ENCODE data around the gene ATAD3A.

The ATAD3A gene

DNA sequence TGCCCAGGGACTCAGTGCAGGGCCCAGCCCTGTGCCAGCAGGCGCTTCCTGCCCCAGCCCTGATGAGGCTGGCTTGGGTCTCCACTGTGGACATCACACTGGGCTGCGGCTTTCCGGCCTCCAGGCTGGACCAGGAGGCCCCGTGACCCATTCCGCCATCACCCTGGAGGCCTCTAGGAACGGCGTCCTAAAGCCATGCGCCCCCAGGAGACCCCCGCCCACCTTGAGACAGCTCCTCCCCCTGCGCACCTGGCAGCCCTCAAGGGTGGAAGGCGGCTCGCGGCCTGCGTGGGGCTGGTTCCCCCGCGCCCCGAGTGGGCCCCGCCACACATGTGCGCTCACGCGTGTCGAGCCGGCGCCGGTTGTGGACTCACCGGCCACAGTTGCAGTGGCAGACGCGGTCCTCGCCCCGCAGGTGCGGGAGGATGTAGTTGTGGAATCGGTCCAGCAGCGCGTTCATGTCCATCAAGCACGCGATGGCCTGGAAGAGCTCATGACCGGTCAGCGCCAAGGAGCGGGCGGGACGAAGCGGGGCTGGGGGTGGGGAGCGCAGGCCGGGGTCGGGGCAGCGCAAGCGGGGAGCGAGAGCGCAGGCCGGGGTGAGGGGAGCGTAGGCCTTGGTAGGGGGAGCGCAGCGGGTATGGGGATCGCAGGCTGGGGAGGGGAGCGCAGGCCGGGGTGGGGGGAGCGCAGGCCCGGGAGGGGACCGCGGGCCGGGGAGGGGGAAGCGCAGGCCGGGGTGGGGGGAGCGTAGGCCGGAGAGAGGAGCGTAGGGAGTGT is 27.5 kb downstream of the ATAD3A start:
- no peak for DNase-seq (ENCODE audit: low spot score)

DNA sequence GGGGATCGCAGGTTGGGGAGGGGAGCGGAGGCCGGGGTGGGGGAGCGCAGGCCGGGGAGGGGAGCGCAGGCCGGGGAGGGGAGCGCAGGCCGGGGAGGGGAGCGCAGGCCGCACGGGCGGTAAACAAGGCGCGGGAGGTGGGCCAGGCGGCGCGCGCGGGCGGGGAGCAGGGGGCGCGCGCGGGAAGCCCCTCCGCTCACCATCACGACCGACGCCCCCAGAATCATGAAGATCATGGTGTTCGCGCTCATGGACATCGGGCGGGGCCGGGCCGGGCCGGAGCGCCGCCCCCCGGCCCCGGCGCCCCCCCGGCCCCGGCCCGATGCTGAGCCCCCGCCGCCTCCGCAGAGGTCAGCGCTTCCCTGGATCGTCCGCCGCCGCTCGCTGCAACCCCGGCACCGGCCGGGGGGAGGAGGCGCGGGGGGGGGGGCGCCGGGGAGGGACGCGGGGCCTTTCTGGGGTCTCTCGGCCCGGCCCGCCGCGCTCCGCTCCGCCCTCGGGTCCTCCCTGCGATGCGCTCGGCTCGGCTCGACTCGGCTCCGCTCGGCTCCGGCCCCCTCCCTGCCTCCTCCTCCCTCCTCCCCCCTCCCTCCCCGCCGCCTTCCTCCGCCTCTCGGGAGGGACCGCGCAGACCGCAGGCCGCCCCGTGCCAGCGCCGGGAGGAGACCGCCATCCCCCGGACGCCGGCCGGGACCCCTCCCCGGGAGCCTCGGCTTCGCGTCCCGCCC is 28.3 kb downstream of the ATAD3A start, which contains the start of gene TMEM240:
Gene TMEM240, minus strand, starts transcription at position 535 of the 728 bp plus-strand sequence. Its CDS starts 278 bp downstream, at position 257.
- no peak for DNase-seq (ENCODE audit: low spot score)

DNA sequence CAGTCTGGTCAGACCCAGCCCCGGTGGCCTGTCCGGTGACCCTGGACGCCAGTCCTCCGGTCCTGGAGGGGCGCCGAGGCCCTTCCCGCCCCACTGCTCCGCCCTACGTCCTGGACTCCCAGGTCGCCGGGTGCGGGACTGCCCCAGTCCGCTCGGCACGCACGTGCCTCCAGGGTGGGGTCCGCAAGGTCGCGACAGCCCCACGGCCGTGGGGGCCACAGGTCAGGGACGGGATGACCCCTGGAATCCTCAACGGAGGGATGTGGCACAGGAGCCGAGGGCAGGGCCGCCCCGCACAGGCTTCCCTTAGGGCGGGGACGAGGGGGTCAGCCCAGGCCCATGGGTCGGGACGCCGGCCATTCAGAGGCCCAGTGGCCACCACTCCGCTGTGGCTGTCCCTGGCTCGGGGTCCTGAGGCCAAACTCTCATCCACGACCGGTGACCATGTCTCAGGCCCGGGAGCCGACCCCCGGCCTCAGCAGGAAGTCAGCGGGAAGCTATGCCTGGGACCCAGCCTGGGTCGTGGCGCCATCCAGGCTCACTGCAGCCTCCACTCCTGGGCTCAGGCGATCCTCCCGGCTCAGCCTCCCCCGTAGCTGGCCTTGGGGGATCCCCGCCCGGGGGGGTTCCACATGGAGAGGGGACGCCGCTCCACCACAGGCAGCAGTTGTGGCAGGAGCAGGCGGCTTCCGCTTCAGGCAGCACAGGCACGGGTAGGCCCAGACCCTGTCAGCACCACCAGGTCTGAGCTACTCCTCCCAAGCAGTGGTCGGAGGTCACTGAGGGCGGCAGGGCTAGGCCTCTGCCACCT is 29.1 kb downstream of the ATAD3A start:
- DNase-seq (ENCODE audit: low spot score), result no peak

DNA sequence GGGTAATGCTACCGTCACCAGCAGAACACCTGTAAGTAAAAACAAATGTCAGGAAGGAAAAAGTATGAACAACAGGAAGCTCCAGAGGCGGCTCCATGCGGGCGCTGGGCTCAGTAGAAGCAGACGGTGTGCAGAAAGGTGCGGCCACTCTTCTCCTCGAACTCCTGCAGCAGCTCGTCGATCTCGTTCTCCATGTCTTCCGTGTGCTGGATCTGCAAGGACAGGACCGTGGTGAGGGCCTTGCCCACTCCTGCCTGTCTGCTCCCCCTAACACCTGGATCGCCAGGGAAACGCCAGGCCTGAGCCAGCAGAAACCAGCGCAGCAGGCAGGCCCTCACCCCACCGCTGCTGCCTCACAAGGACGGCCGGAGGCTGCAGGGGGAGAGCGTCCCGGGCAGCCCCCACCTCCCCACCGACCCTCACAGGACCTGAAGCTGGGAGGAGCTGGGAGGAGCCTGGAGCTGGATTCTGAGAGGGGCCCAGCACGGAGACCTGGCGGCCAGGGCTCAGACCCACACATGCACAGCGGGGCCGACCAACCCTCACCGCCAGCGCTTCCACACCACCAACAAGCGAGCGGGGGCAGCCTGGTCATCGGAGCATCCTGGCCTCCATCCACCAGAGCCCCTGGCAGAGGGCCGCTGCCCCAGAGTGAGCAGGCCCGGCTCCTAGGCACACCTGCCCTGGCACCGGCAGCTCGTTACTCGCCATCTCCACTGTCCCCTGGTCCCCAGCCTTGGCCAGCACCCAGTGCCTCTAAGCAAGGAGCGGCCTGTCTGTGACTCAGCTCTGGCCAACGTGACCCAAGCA is 30.2 kb downstream of the ATAD3A start:
- DNase-seq (ENCODE audit: low spot score), result no peak

DNA sequence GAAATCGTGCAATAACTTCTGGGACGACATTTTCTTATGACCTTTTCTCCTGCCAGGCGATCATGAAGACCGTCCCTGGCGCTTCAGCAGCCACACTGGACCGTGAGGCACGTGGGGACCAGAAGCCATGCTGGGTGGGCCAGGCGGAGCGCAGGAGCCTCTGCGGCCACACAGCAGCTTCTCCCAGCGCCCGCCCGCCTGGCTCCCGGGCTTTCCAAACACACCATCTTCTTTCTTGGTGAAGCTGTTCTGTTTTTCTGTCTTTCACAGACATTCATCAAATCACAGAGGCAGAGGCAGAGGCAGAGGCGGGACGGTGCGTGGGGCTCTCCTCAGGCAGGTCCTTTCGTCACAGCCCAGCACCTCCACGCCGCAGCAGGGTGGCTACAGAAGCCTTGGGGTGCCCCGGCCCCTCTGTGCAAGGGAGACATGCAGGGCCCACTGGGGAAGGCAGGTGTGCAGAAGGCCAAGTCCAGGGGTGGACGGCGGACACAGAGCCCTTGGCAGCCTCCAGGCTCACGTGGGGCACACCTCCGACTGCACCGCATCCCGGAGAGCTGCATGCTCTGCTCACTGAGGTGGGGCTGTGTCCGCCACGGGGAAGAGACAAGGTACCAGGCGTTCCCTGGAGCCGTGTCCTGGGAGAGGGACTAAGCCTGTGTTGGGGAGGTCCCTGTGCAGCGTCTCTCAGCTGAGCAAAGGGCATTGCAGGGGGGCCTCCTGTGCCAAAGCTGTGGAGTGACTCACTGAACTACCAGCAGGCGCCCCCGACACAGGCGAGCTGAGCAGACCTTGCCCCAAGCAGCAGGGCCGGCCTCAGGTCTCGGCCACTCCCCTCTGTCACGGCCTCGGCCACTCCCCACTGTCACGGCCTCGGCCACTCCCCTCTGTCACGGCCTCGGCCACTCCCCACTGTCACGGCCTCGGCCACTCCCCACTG is 31.1 kb downstream of the ATAD3A start:
- no peak for DNase-seq (ENCODE audit: low spot score)

DNA sequence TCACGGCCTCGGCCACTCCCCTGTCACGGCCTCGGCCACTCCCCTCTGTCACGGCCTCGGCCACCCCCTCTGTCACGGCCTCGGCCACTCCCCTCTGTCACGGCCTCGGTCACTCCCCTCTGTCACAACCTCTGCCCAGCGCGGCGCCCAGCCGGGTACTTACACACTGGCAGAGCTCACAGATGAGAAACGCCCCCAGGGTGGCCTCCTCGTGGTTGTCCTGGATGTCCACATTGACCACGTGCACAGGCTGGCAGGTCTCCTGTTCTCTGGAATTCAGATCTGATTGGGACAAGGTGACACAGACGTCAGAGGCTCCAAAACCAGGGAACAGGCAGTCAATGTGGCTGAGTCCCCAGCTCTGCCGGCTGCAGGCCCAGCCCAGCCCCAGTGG is 31.7 kb downstream of the ATAD3A start:
- DNase-seq (ENCODE audit: low spot score), result no peak

DNA sequence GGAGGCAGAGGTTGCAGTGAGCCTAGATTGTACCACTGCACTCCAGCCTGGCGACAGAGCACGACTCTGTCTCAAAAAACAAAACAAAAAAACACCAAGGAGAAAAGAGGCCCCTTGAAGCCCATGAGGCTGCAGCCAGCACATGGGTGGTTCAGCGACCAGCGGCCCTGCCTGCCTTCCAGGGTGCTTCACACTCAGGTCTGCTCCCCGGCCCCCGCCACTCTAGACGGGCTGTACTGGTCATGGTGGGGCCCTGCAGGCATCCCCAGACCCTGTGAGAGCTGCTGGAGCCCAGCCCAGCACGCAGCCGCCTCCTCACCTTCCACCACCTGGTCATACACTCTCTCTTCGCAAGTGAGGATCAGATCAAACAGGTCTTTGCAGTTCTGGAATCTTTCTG is 32.6 kb downstream of the ATAD3A start:
- DNase-seq (ENCODE audit: low spot score), result no peak

DNA sequence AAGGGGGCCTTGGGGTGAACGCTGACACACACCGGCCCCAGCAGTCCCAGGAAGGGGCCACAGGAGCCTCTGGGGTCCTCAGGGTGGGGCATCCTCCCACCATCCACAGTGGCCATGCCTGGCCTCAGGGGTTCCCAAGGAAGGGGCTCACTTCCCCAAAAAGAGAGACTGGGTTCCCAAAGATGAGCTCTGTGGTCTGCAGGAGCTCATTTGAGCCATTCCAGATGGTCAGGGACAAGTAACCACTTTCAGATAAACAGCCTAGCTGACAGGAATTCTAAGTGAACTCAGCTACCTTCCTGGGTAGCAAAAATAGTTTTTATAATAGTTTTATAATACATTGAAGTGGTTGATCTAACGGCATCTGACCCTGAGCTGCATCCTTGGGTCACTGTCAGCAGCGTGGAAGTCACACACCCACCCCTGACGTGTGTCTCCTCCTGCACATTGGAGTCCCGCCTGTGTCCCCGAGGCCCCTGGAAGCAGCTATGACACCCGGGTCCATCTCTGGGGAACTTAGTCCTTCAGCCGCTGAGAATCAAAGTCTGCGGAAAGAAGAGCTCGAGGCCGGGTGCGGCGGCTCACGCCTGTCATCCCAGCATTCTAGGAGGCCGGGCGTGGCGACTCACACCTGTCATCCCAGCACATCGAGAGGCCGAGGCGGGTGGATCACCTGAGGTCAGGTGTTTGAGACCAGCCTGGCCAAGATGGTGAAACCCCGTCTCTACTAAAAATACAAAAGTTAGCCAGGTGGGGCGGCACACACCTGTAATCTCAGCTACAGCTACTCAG is 34.2 kb downstream of the ATAD3A start:
- DNase-seq (ENCODE audit: low spot score), result no peak

DNA sequence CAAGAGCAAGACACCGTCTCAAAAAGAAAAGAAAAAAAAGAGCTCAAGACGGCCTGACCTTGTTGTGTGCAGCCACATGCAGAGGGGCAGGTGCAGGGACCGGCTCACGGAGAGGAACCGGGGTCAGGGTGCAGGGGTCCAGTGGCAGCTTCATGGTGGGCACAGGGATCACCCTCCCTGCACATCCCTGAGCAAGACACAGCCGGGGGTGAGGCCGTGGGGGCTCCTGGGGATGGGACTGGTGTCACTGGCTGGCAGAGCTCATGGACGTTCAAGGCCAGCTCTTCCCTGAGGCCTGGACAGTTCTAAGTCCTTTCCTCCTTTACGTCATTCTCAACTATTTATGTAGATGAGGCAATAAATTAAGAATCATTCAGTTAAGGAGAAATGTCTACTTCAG is 35.0 kb downstream of the ATAD3A start:
- DNase-seq (ENCODE audit: low spot score), result no peak

DNA sequence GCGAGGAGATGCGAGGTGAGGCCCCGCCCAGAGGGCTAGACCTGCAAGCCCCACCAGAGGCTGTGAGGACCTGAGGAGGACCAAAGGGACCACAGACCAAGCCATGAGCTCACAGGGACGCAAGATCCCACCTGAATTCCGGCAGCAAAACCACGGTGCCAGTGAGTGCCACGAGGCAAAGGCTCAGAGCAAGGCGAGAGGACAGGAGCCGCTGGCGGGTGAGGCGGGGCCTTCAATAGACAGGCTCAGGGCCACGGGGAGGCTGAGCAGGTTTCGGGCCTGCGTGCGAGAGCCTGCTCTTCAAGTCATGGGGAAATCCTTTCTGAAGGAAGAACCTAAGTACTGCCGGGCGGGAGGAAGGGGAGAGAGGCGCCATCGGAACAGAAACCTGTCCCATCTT is 35.5 kb downstream of the ATAD3A start:
- DNase-seq (ENCODE audit: low spot score), result no peak

DNA sequence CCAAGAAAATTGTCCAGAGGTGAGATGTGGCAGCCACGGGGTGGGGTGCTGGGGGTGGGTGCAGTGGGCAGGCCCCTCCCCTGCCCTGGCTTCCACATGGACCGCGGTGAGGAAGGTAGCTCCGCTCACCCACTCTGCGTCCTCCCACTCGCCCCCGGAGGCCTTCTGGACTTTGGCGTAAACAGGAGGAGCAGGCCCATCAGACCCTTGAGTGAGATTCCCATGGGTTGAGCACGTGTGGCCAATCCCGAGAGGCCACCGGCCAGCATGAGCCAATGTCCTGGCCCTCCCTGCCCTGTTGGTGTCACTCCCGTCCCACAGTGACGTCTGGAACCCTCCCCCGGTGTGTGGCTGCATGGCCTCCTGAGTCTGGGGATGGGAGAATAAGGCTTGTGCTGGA is 36.6 kb downstream of the ATAD3A start:
- DNase-seq (ENCODE audit: low spot score), result no peak

DNA sequence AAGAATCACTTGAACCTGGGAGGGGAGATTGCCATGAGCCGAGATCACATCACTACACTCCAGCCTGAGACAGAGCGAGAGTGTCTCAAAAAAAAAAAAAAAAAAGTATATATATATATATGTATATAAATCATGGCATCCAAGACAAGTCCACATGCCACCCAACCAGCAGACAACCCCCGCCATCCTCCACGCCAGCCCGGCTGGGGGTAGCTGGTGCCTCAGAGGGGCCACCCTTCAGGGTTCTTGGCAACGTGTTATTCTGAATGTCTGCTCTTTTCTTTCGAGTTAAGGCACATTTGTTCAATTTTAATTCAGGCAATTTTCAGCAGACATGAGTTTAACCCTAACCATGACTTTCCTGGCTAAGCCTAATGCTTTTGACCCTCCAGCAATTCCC is 38.1 kb downstream of the ATAD3A start:
- no peak for DNase-seq (ENCODE audit: low spot score)

DNA sequence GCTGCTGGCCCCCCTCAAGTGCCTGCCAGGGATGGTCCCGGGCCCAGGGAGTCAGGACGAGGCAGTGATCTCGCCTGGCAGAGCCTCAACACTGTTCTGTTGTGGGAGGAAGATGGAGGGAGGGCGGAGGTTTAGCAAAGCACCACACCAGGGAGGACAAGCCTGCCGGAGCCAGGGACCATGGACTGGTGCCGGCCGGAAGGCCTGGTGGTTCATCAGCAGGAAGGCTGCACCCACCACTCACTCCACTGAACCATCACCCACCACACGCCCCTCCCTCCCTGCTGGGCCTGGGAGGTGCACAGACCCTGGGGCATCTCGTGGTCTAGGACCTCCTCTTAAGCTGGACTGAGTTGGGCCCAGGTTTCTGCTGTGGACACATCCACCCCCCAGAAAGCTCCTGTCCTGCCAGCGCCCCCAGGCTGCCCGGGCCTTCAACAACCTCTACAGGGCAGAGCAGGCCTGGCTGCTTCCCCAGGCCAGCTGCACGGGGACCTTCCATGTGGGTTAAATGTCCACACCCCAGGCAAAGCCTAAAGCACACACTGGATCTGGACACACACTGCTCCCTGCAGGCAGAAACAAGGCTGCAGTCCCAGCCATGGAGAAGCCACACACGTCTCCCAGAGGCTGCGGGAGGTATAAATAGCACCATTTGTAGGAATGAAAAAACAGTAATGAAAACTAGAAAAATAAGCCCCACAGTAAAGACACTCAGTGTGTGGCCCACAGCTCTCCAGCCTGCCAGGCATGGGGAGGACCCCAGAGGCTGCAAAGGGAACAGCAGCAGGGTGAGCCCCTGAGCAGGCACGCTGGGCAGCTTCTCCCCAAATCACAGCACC is 38.9 kb downstream of the ATAD3A start:
- DNase-seq (ENCODE audit: low spot score), result no peak

DNA sequence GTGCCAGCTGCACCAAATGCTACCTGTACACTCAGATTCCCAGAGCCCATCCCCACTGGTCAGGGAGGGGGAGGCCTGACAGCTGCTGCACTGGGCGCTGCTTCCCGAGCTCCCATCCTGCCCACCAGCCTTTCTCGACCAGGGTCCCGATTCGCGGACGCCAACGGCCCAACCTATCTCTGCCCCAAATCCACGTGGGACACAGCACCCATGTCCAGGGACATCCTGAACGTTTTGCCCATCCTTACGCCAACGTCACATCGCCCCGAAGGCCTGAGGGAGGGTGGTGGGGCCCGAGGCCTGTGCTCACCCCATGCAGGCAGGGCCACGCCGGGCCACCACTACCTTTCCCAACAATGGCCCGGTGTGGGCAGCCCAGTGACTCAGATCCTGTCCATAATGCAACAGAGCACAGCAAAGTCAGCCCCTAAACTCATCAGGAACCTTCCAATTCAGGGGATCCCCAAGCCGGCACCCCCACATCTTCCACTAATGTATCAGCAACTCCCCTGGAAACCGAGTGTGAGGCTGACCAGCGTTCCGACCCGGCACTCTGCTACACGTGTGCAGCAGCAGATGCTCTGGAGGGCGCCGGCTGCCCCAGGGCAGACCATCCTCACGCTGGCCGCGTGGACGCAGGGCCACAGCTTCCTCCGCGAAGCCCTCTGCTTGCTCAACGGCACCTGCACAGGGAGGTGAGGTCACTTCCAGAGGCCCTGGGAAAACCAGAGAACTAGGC is 39.7 kb downstream of the ATAD3A start:
- no peak for DNase-seq (ENCODE audit: low spot score)

DNA sequence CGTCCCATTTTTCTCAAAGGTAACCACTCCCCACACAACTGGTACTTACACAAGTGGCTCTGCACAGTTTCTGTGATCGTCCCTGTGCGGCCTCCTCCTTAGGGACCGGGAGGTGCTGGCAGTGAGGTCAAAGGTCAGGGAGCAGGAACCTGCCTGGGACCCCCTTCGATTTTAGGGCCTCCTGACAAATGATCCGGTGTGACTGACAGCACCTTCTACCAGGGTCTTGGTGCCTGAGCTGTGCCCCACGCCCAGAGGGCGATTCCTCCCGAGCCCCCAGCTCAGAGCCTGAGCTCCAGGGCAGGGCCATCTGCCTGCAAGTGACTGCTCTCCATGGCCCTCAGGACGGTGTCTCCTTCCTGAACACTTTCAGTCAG is 40.3 kb downstream of the ATAD3A start:
- DNase-seq (ENCODE audit: low spot score), result no peak

DNA sequence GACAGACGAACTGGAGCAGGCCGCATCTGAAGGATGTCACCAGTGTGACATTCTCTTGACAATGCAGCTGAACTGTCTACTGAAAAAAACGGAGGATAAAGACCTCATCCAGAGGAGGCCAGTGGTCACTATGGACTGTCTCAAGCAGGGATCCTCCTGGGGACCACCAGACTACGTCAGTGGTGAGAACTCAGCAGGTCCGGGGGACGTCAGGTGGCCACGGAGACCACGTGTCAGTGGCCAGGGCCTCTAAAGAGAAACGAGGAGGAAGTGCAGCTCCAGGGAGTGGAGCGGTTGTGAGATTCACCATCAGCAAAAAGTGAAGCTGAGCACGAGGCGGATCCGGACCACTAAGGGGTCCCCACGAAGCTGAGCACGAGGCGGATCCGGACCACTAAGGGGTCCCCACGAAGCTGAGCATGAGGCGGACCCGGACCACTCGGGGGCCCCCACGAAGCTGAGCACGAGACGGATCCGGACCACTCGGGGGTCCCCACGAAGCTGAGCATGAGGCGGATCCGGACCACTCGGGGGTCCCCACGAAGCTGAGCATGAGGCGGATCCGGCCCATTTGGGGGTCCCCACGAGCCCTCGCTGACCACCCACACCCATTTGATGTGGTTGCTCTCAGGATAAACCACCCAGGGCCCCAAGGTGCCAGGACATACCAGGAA is 42.0 kb downstream of the ATAD3A start:
- DNase-seq (ENCODE audit: low spot score), result no peak

DNA sequence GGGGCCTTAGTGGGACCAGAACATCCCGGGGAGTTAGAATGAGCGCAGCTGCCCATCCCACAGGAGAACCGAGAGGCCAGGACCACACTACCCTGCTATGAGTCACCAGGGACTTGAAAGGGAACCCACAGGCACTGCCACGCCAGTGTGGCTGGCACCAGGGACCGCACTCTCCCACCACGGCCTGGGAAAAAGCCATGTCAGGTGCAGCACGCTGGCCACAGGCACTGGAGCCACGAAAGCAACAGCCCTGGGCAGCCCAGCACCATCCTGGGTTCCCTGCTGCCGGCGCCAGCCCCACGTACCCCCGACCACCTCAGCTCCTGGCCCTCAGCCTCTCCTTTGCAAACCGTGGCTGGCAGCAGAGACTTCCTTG is 42.6 kb downstream of the ATAD3A start:
- no peak for DNase-seq (ENCODE audit: low spot score)

All from COLO829 (cell line).